HUES48 (cell line): ENCODE data around the gene SEC24D.

Source experiments
- H3K27ac ChIP-seq: one replicate; pipeline ENCODE4 v1.7.0; 2013; ENCODE audit warnings: low read depth, low read length, inconsistent platforms
- H3K27me3 ChIP-seq: 2 replicates; pipeline ENCODE4 v1.6.1; 2013; ENCODE audit warnings: mild to moderate bottlenecking, low read length; ENCODE audit not compliant: control insufficient read depth, insufficient read depth
- H3K36me3 ChIP-seq: 2 replicates; pipeline ENCODE4 v1.6.1; 2013; ENCODE audit warnings: low read length; ENCODE audit not compliant: control insufficient read depth, insufficient read depth
- H3K4me1 ChIP-seq: 2 replicates; pipeline ENCODE4 v1.6.1; 2013; ENCODE audit warnings: mild to moderate bottlenecking, low read length; ENCODE audit not compliant: control insufficient read depth, insufficient read depth
- H3K4me3 ChIP-seq: 2 replicates; pipeline ENCODE4 v1.5.1; 2013; ENCODE audit warnings: mild to moderate bottlenecking, low read depth, low read length
- H3K9ac ChIP-seq: 2 replicates; pipeline ENCODE4 v1.6.1; 2013; ENCODE audit warnings: mild to moderate bottlenecking, low read depth, low read length, moderate library complexity
- H3K9me3 ChIP-seq: 2 replicates; pipeline ENCODE4 v1.6.1; 2013; ENCODE audit warnings: low read length; ENCODE audit not compliant: control insufficient read depth, insufficient read depth

SEC24D gene

DNA sequence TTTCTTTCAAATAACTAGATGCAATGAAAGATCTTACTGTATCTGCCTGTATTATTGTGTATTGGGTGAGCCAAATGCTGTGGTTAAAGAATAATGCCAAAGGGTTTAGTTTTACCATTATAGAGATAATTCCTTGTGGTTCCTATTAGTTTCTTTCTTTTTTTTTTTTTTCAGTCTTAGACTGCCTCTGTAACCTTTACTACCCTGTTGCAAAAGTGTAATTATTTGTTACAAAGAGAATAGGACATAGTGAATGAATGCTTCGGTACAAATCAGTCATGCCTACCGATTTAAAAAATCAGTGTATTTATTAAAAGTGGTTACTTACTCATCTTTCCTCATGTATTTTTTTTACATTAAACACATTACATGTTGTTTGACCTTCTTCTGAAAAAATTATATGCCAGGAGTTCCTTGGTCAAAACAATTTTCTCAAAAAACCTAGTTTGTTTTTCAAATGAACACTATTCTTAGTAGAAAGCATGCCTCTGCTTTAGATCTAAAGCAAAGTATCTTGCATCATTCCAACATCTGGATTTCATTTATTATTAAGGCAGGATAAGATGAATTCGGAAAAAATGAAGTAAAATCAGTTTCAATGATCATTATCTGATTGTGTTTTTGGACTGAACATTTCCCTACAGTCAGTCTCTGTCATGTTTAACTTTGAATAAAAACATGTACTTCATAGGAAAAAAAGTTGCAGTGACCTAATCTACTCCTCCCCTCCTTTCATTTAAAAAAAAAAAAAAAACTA is 31.6 kb upstream of the SEC24D start:
- no peaks in the 10 kb centered on the region for H3K9me3 ChIP-seq
- H3K9ac ChIP-seq, result no peak overlapping the region
- H3K36me3 ChIP-seq, result no peaks in the 10 kb centered on the region

DNA sequence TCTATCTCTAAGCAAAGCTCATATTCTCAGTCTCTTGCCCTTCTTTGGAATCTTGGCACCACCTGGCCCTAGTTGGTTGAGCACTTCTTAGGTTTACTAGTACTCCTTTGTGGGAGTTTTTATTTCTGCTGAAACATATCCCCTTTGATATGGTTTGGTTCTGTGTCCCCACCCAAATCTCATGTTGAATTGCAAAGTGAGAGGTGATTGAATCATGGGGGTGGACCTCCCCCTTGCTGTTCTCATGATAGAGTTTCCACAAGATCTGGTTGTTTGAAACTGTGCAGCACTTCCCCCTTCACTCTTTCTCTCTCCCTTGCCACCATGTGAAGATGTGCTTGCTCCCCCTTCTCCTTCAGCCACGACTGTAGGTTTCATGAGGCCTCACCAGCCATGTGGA is 30.5 kb upstream of the SEC24D start:
- no peaks in the 10 kb centered on the region for H3K9me3 ChIP-seq
- no peak overlapping the region for H3K27ac ChIP-seq
- peaks cover 32% of the 10 kb centered on the region for H3K4me1 ChIP-seq
- no peaks in the 10 kb centered on the region for H3K36me3 ChIP-seq
- H3K27me3 ChIP-seq, result no peaks in the 10 kb centered on the region
- H3K9ac ChIP-seq, result no peak overlapping the region
- H3K4me3 ChIP-seq, result no peak overlapping the region

More for the DNA sequence above, 31.6 kb upstream of the SEC24D start:
- Histone ChIP-seq H3K4me3 (no peak overlapping the region), H3K4me1 (peaks cover 34% of the 10 kb centered on the region), H3K27me3 (no peaks in the 10 kb centered on the region), H3K27ac (no peak overlapping the region)

DNA sequence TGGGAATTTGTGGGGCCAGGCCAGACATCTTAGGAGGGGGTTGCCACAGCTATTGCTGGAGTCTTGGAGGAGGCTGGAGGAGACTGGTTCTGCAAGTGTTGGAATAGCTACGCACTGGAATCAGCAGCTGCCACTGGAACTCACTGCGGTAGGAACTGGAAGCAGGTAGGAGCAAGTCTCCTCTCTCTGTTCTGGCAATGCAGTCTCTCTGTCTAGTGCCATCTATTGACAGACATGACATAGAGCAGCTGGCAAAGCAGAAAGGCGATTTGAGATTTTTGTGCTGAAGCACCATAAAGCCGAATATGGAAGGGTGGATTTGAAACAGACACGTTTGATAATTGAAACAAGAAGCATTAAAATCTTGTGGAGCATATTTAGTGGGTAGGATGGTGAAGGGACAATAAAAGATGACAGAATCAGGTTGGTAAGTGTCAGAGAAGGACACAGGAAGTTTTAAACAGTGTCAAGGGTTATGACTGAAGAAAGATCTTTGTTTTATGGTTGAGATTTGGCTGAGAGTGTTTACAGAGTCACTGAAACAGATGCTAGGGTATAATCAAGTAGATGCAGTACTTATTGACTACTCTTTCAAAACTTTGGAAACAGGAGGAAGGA is 29.3 kb upstream of the SEC24D start:
- Histone ChIP-seq H3K4me3 (no peak overlapping the region), H3K36me3 (no peaks in the 10 kb centered on the region), H3K9ac (no peak overlapping the region), H3K27ac (no peak overlapping the region), H3K27me3 (no peaks in the 10 kb centered on the region), H3K9me3 (no peaks in the 10 kb centered on the region), H3K4me1 (peaks cover 24% of the 10 kb centered on the region)

DNA sequence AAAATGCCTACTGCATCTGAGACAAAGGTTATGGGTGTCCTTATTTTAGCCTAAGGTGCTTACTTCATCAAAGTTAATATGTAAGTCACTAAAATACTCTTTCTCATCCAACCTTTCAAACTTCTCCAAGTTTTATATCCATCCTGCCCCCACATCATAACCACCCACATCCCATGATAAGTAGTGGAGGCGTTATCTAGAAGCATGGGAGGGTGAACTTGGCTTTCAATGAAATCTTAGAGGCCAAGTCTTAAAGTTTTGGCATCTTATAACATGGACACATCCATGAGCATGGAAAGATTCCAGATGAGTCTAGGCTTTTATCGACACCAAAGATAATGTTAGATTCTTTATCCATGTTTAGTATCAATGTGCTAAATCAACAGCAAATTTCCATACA is 22.9 kb upstream of the SEC24D start:
- Histone ChIP-seq H3K27ac (no peak overlapping the region), H3K36me3 (no peaks in the 10 kb centered on the region), H3K4me3 (no peak overlapping the region), H3K9ac (no peak overlapping the region), H3K4me1 (no peaks in the 10 kb centered on the region), H3K27me3 (no peaks in the 10 kb centered on the region), H3K9me3 (no peaks in the 10 kb centered on the region)

GRCh38 chr4:118857760-118858159 is 21.8 kb upstream of the SEC24D start:
- Histone ChIP-seq H3K9me3 (no peaks in the 10 kb centered on the region), H3K27me3 (no peaks in the 10 kb centered on the region), H3K36me3 (no peaks in the 10 kb centered on the region), H3K4me3 (no peak overlapping the region), H3K4me1 (peaks cover 9% of the 10 kb centered on the region), H3K9ac (no peak overlapping the region), H3K27ac (no peak overlapping the region)

- Histone ChIP-seq H3K36me3 (no peaks in the 10 kb centered on the region), H3K9ac (peak overlapping the region; percentile 39), H3K9me3 (no peaks in the 10 kb centered on the region), H3K27ac (peak overlapping the region; percentile 98), H3K27me3 (no peaks in the 10 kb centered on the region), H3K4me3 (peak overlapping the region; percentile 76), H3K4me1 (peaks cover 50% of the 10 kb centered on the region)
Measured at GRCh38 chr4:118850488-118851173, 14.7 kb upstream of the SEC24D start.

DNA sequence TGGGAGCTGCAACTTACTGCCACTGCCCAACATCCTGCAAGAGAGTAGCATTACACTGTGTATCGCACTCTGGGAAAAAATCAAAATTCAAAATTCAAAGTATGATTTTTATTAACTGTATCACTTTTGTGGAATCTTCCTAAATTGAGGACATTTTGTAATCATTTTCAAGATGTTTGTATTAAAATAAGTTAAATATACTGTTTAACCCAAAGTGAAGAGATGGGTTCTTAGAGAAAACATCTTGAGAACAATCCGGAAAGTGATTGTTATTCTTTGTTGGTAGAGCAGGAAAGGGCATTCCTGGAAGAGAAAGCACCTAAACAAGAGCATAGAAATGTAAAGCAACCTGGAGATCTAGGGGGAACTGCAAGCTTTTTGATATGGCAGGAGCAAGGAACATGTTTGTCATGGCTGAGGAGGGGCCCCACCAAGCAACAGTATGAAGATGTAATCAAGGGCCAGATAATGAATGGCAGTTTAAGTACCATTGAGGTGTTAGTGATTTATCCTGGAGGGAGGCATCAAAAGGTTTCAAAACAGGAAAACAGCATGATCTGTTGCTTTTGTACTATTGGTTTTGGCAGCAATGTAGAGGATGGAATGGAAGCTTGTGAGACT is 14.1 kb upstream of the SEC24D start:
- Histone ChIP-seq H3K4me1 (peaks cover 50% of the 10 kb centered on the region), H3K36me3 (no peaks in the 10 kb centered on the region), H3K9me3 (no peaks in the 10 kb centered on the region), H3K27ac (peak overlapping the region; percentile 98), H3K9ac (0 out of 2 replicates have a peak overlapping the region, but pooled peaks have one; percentile 39), H3K4me3 (peak overlapping the region; percentile 76), H3K27me3 (no peaks in the 10 kb centered on the region)

DNA sequence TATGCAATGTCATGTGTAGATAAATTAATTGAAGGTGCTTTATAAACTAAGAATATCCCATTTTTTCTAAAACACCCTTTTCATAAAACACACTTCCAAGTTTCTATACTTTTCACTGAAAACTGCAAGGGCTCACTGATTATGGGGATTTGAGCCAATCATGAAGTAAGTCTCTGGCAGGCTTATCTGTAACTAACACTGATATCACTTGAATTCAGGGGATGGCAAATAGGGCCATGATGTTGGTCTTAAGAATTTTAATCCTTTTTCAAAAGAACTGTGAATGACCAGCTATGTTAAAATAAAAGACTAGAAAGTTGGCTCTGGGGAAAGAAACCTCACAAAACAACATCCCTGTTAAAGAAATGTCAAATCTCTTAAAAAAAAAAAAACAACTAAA is 13.0 kb upstream of the SEC24D start:
- peak overlapping the region; percentile 98 for H3K27ac ChIP-seq

GRCh38 chr4:118848242-118848641 is 12.3 kb upstream of the SEC24D start:
- Histone ChIP-seq H3K36me3 (no peaks in the 10 kb centered on the region), H3K4me3 (no peak overlapping the region), H3K27me3 (no peaks in the 10 kb centered on the region), H3K4me1 (peaks cover 48% of the 10 kb centered on the region), H3K9ac (0 out of 2 replicates have a peak overlapping the region, but pooled peaks have one; percentile 6), H3K9me3 (no peaks in the 10 kb centered on the region), H3K27ac (peak overlapping the region; percentile 98)

More for the DNA sequence above, 13.0 kb upstream of the SEC24D start:
- Histone ChIP-seq H3K9me3 (no peaks in the 10 kb centered on the region), H3K27me3 (no peaks in the 10 kb centered on the region), H3K36me3 (no peaks in the 10 kb centered on the region), H3K9ac (no peak overlapping the region), H3K4me1 (peaks cover 50% of the 10 kb centered on the region), H3K4me3 (no peak overlapping the region; the same call in 1 of the 2 replicates)

- Histone ChIP-seq H3K4me3 (no peak overlapping the region), H3K27me3 (no peaks in the 10 kb centered on the region)
Measured at GRCh38 chr4:118846979-118847378, 11.1 kb upstream of the SEC24D start.

More at GRCh38 chr4:118846979-118847378, 11.1 kb upstream of the SEC24D start:
- Histone ChIP-seq H3K9me3 (no peaks in the 10 kb centered on the region), H3K36me3 (no peaks in the 10 kb centered on the region), H3K27ac (no peak overlapping the region), H3K9ac (no peak overlapping the region), H3K4me1 (peaks cover 41% of the 10 kb centered on the region)
